ENCODE results near the gene TMEM98. TPM values are rescaled to one million over a fixed set of nuclear protein-coding genes. Genes with fewer than 3 reads are reported as not detected.

Gene TMEM98
- total and polyA plus RNA-seq, 2 of the 8 experiments (the other 6 are each of a cell fraction or from before 2014, with no cell fraction given), result 86.1 to 232 TPM

DNA sequence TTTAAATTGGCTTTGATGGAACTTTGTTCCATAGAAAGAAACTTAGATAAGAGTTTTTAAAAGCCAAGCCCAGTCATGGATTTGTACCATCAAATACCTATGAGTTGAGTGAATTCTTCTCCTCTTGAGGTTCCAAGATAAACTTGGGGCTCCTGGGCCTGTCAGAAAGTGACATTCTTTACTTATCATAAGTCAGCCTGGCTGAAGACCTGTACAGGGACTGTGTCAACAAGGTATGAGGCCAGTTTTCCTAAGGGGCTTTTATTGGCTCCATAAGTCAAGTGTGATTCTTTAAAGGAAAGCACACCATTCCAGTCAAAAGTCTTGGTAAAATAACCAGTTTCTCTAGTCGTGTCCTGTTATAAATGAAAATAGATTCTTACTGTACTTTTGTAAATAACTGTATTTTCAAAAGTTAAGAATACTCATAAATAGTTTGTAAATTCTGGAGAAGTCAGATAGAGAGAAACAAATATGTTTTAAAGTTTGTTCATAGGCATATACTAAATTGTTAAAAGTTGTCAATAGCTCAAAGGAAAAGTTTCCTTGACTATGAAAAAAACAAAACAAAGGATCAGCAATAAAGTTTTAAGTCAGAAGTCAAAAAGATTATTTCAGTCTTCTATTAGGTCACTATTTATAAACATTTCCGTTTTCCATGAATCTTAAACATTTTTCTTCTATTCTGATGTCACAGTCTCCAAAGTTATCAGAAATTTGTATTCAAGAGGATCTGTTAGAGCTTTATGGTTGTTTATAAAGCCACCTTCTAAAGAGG lies 28.5 kb upstream of the TMEM98 start:
- POLR2A ChIA-PET (ENCODE audit: partially characterized antibody), result no interaction called here
- H4K20me1 ChIP-seq (replicated peaks in 1 of 2; ENCODE audit: control insufficient read depth in 1 of 2, insufficient read depth in 2 of 2, low read length in 2 of 2), result no peaks in the 10 kb centered on the region
- H2AK5ac ChIP-seq (ENCODE audit: low read depth, low read length), result no peak overlapping the region
- H3K27me3 ChIP-seq (replicated peaks in 1 of 4; ENCODE audit: control insufficient read depth in 3 of 4, extremely low read depth in 1 of 4, insufficient read depth in 3 of 4, low read length in 3 of 4), result no peaks in the 10 kb centered on the region
- no peak overlapping the region for H2BK12ac ChIP-seq (ENCODE audit: low read depth, low read length)
- H2BK5ac ChIP-seq (ENCODE audit: low read depth, low read length), result no peak overlapping the region
- no peak overlapping the region for H2AFZ ChIP-seq (ENCODE audit: low read length)
- H3K4ac ChIP-seq (replicated peaks; ENCODE audit: insufficient read length, low read depth, low read length), result no peak overlapping the region
- no peak overlapping the region for H3K4me3 ChIP-seq (ENCODE audit: extremely low read depth in 1 of 4, insufficient read depth in 2 of 4, low read depth in 3 of 4, low read length in 4 of 4)
- 86% methylated on average over 2 of the region's 2 CpGs; no CpG with 5 or more reads in 1 of the 2 experiments for WGBS, 2 experiments (ENCODE audit: extremely low coverage in 1 of 2, insufficient coverage in 1 of 2, insufficient read length in 1 of 2, insufficient replicate concordance in 2 of 2, low coverage in 1 of 2, low lambda C conversion rate in 2 of 2, missing lambda C conversion rate in 1 of 2)
- H3K56ac ChIP-seq (replicated peaks; ENCODE audit: insufficient read length, low read depth, low read length), result no peak overlapping the region
- no peak overlapping the region for H2BK20ac ChIP-seq (ENCODE audit: low read length)
- H3K9me3 ChIP-seq (ENCODE audit: insufficient read depth in 2 of 2, low read depth in 1 of 2, low read length in 1 of 2), result peaks cover 0 to 4% of the 10 kb centered on the region in 2 experiments; a peak in 2 of 4 replicates
- H3K18ac ChIP-seq (ENCODE audit: extremely low read depth, low read length), result no peak overlapping the region
- no peak overlapping the region for H4K91ac ChIP-seq (replicated peaks; ENCODE audit: insufficient read length, low read length)
- H3K27ac ChIP-seq (ENCODE audit: low read depth, low read length), result no peak overlapping the region
- CTCF ChIA-PET (ENCODE audit: partially characterized antibody), result interaction anchor here (1.3 to 2.0 kb wide), 2 partner anchors 10 to 116 kb away, joined by 4 to 5 read pairs; no protein-coding TSS in a partner anchor
- H3K36me3 ChIP-seq (ENCODE audit: control insufficient read depth in 2 of 4, insufficient read depth in 4 of 4, low read length in 3 of 4), result no peaks in the 10 kb centered on the region
- H2BK15ac ChIP-seq (ENCODE audit: low read length), result no peak overlapping the region
- no peak overlapping the region for H4K5ac ChIP-seq (ENCODE audit: insufficient read length, low read depth, low read length)
- no peaks in the 10 kb centered on the region for H3K4me1 ChIP-seq (replicated peaks in 1 of 4; ENCODE audit: control insufficient read depth in 3 of 4, insufficient read depth in 4 of 4, low read length in 3 of 4)
- H3K79me2 ChIP-seq (ENCODE audit: control insufficient read depth in 1 of 2, insufficient read depth in 2 of 2, low read length in 2 of 2), result no peaks in the 10 kb centered on the region
- no peak overlapping the region for H2BK120ac ChIP-seq (replicated peaks; ENCODE audit: low read depth, low read length)
- FAIRE-seq (no peak), DNase-seq (ENCODE audit: low read depth in 1 of 2, low spot score in 2 of 2) (no peak)
- no peak overlapping the region for H3K4me2 ChIP-seq (ENCODE audit: insufficient read depth in 1 of 2, low read depth in 2 of 2, low read length in 2 of 2)
- H4K8ac ChIP-seq (ENCODE audit: extremely low read depth, insufficient read depth, low read length), result no peak overlapping the region
- H3K23ac ChIP-seq (ENCODE audit: insufficient read length), result no peak overlapping the region
- no peaks in the 10 kb centered on the region for H3K79me1 ChIP-seq (ENCODE audit: low read depth, low read length)
- H3K14ac ChIP-seq (ENCODE audit: insufficient read length), result no peak overlapping the region
- no peaks in the 10 kb centered on the region for H3K23me2 ChIP-seq (ENCODE audit: low read depth, low read length)
- H3K9ac ChIP-seq (replicated peaks in 1 of 4; ENCODE audit: extremely low read depth in 1 of 4, low read depth in 3 of 4, low read length in 3 of 4), result no peak overlapping the region
- no peak for TF ChIP-seq SP2 (IDR thresholded peaks at IDR 0.05; ENCODE audit: low read length)
- TF ChIP-seq KDM4A (IDR thresholded peaks at IDR 0.05; ENCODE audit: low read depth, low read length, severe bottlenecking), result no peak
